Stimulated activated CD4-positive, alpha-beta T cell treated with anti-CD3 and anti-CD28 coated beads, Interleukin-12 subunit alpha, Interleukin-12 subunit beta, amount 100 ng/mL, for 48 hours (primary cell): ENCODE results near the gene ZFR2.
"Not testable (repeated sequence)": the region's sequence is repeated elsewhere in the genome, so short reads cannot be mapped to it uniquely, and the experiment has no call there.

Source experiments
- DNase-seq, 3 donors: peaks; one replicate each; pipeline ENCODE4 v3.0.0-alpha.2; 2020; ENCODE audit warnings: low read depth in 2 of 3, low spot score in 1 of 3

The ZFR2 gene

GRCh38 chr19:3874695-3875094 is 5.9 kb upstream of the ZFR2 start:
- DNase-seq: not testable (repeated sequence)

GRCh38 chr19:3873151-3873550 is 4.3 kb upstream of the ZFR2 start:
- DNase-seq: no peak

GRCh38 chr19:3867971-3868769 is 668 bp downstream of the ZFR2 start:
- DNase-seq: no peak

GRCh38 chr19:3866910-3867638 is 1.8 kb downstream of the ZFR2 start:
- DNase-seq: no peak

GRCh38 chr19:3863648-3864047 is 5.2 kb downstream of the ZFR2 start:
- DNase-seq: no peak

DNA sequence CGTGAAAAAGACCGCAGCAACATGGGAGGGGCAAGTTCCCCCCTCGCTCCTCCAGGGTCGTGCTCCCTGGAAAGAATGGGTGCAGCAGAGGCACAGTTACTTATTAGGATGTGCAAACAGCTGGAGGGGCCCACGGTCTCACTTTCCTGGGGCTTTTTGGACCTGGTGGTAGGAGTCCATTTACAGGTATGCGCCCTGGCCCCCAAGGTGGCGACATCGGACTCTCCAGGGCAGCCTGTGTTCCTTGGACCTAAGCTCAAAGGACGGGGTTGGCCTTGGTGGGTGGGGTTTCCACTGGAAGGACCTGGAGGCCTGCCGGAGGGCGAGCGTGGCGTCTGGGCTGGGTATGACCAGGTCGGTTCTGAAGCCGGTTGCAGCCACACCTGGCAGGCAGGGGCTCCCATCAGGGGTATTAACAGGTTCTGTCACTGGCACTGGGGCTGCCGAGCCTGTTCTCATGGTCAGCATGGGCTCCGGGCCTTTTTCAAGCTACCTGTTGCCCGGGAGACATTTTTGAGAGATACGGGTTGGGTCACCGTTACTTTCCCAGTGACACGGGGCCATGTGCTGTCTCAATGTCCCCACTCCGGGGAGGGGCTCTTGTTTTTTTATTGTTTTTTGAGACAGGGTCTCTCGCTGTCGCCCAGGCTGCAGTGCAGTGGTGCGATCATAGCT is 5.9 kb downstream of the ZFR2 start:
- DNase-seq: no peak

GRCh38 chr19:3860499-3860898 is 8.3 kb downstream of the ZFR2 start:
- no peak for DNase-seq

DNA sequence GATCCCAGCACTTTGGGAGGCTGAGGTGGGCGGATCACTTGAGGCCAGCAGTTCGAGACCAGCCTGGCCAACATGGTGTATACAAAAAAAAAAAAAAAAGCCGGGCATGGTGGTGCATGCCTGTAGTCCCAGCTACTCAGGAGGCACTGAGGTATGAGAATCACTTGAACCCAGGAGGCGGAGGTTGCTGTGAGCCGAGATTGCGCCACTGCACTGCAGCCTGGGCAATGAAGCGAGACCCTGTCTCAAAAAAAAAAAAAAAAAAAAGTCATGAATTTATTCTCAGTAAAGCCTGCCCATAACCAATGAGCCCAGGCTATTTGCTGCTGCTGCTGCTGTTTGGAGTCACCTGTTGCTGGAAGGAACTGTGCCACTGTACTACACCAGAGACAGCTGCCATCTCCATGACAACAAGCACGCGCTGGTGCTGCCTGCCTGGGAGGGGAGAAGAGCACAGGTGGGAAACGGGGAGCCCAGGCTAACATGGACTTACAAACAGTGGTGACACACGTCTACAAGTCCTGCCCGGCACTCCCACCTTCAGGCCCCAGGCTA is 11.3 kb downstream of the ZFR2 start:
- no peak for DNase-seq

DNA sequence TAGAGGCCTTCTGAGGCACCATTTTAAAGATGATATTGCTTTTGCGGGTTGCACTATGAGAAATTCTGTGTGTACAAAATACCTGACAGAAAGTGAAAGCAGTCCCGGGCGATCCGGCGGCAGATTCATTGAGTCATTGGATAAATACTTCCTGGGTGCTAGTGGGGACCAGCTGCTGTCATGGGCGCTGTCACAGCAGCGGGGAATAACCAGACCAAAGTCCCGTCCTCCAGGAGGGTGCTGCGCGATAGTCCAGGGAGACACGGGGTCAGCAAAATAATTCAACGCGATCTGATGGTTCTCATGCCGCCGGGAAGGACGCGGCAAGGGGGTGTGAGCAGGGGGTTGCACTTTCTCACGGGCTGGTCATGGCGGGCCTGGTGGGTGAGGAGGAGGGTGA is 13.5 kb downstream of the ZFR2 start:
- DNase-seq: no peak

DNA sequence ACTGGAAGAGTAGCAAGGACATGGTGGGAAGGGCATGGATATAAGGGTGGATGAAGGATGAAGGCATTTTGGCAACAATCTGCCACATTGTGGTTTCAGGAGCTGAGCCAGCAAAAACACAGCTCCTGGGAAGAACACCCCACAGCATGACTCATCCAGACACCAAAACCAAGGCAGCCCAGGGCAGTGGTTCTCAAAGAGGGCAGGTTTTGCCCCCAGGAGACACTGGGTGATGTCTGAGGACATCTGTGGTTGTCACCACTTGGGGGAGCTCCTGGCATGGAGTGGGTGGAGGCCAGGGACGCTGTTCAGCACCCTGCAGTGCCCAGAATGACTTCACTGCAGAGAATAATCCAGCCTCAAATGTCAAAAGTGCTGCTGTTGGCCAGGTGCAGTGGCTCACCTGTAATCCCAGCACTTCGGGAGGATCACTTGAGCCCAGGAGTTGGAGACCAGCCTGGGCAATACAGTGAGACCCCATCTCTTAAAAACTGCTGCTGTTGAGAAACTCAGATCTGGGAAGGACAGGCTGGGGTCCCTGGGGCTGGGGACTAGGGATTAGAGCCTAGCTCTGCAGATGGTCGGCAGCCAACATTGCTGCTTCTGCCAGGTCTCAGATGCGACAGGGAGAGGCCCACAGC is 16.1 kb downstream of the ZFR2 start:
- peak in 1 of 3 donors; percentile 9 for DNase-seq

DNA sequence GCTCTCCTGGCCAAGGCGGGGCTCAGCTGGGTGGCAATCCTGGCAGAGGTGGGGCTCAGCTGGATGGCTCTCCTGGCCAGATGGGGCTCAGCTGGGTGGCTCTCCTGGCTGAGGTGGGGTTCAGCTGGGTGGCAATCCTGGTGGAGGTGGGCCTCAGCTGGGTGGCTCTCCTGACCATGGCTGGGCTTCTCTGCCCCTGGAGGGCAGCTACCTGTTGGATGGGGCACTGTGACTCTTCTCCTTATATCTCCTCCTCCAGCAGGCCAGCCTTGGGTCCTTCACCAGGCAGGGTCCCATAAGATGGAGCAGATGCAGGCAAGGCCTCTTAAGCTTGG is 16.7 kb downstream of the ZFR2 start:
- DNase-seq: no peak

- no peak for DNase-seq
Observed at GRCh38 chr19:3851254-3852176, 17.3 kb downstream of the ZFR2 start.

DNA sequence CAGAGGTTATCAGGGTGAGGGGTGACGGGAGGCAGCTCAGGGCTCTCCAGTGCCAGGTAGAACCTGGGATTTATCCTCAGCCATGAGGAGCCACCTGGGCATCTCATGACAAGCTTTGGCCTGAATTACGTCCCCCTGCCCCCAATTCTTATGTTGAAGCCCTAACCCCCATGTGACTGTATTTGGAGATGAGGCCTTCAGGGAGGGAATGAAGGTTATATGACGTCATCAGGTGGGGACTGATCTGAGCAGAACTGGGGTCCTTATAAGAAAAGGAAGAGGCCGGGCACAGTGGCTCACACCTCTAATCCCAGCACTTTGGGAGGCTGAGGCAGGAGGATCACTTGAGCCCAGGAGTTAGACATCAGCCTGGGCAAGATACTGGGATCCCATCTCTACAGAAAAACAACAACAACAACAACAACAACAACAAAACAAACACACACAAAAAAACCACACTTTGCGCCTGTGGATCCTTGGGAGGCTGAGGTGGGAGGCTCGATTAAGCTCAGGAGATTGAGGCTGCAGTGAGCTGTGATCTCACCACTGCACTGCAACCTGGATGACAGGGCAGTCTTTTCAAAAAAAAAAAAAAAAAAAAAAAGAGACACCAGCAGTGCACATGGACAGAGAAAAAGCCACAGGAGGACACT is 18.4 kb downstream of the ZFR2 start:
- no peak for DNase-seq

- DNase-seq: no peak
Observed at GRCh38 chr19:3849787-3850186, 19.1 kb downstream of the ZFR2 start.

- DNase-seq: peak; percentile 12 to 29 (median 20)
Observed at GRCh38 chr19:3849092-3849491, 19.7 kb downstream of the ZFR2 start.

GRCh38 chr19:3844596-3844995 is 24.2 kb downstream of the ZFR2 start:
- DNase-seq: no peak

- no peak for DNase-seq
Observed at GRCh38 chr19:3842948-3843347, 25.9 kb downstream of the ZFR2 start.

DNA sequence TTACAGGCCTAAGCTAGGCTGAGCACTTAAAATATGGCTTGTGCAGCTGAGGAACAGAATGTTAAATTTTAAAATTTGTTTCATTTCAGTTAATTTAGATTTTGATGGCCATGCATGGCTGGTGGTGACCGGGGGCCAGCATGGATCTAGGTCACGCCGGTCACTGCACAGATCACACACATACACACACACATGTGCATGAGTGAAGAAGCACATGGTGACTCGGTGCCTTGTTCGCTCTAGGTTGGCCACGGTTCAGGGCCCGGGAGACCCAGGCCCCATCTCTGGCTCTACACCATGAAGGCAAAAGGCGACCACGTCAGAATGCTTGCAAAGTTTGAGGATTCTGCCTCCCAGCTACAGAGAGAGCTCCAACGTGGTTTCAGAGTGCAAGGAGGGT is 28.0 kb downstream of the ZFR2 start:
- DNase-seq: no peak

DNA sequence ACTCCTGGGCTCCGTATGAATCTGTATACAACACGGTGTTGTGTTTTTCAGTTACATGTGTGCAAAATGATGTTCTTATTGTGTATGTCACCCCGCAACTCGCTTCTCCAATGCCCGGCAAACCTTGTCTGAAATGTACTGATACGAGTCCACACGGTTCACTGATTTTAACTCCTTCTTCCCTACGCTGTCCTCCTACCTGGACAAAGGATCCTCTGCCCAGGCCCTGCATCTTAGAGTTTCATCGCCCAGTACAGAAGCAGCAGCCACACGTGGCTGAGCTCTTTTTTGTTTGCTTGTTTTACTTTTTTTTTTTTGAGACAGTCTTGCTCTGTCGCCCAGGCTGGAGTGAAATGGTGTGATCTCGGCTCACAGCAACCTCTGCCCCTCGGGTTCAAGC is 28.9 kb downstream of the ZFR2 start:
- no peak for DNase-seq

DNA sequence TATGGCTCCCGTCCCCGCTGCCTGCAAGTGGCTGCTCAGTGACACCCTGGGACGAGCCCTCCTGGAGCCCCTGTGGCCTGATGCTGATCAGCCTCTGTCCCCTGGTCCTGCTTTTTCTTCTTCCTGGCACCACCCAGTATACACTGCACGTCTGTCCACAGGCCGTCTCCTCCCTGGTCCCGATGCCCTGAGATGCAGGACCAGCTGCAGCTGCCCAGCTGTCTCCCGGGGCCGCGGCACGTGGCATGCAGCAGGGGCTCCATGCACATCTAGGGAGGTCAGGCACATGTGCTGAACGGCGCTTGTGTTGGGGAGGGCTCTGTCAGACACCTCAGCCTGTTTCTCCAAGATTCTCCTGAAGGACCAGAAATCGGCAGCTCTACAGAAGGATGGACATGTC is 30.2 kb downstream of the ZFR2 start:
- DNase-seq: no peak
